Measurements from ENCODE around the gene DUSP7.
A peak's percentile ranks its signal among the peaks of the same experiment; 100 is the strongest.

DUSP7 gene

GRCh38 chr3:52056521-52056967 lies at the start of gene DUSP7:
Gene DUSP7 (minus strand): TSS chr3:52056571. CDS start chr3:52056366, 205 bp downstream.
- H3K27ac ChIP-seq (ENCODE audit: extremely low read depth, low read depth, low read length): peak within 1 kb of the TSS; percentile 43; the same call in 1 of the 2 replicates
- H3K36me3 ChIP-seq (ENCODE audit: control insufficient read depth in 2 of 2, insufficient read depth in 1 of 2, low read length in 2 of 2): peaks cover 0 to 30% of the 10 kb centered on the region in 2 experiments; a peak in 1 of 3 replicates
- H3K4me1 ChIP-seq (ENCODE audit: control insufficient read depth, insufficient read depth, low read length): peaks cover 4% of the 10 kb centered on the region; the same call in 1 of the 2 replicates
- no peak for TF ChIP-seq ZBTB6 (tag by site-specific recombination; IDR thresholded peaks at IDR 0.05)
- TF ChIP-seq ZNF133 (tag by site-specific recombination; IDR thresholded peaks at IDR 0.05): 0 out of 2 replicates have a peak, but pooled peaks have one; percentile 16
- peak; percentile 56 for TF ChIP-seq GLIS1 (tag by site-specific recombination; IDR thresholded peaks at IDR 0.05)
- no peak for TF ChIP-seq GFI1B (tag by site-specific recombination; IDR thresholded peaks at IDR 0.05)
- TF ChIP-seq ZNF776 (tag by site-specific recombination; IDR thresholded peaks at IDR 0.05; ENCODE audit: borderline replicate concordance): no peak
- TF ChIP-seq REST (tag by site-specific recombination; IDR thresholded peaks at IDR 0.05): 0 out of 2 replicates have a peak, but pooled peaks have one; percentile 30
- 0 out of 2 replicates have a peak, but pooled peaks have one; percentile 35 for TF ChIP-seq ZBTB48 (tag by site-specific recombination; IDR thresholded peaks at IDR 0.05)
- TF ChIP-seq ZNF623 (tag by site-specific recombination; IDR thresholded peaks at IDR 0.05): no peak
- no peak for TF ChIP-seq ZNF354C (tag by site-specific recombination; IDR thresholded peaks at IDR 0.05; ENCODE audit: borderline replicate concordance, low read depth)
- no peak for TF ChIP-seq ZNF837 (tag by site-specific recombination; IDR thresholded peaks at IDR 0.05)
- TF ChIP-seq SETDB1 (IDR thresholded peaks at IDR 0.05; ENCODE audit: insufficient read length, low read length): no peak
- 0 out of 2 replicates have a peak, but pooled peaks have one; percentile 34 for TF ChIP-seq ZNF423 (tag by site-specific recombination; IDR thresholded peaks at IDR 0.05)
- 0 out of 2 replicates have a peak, but pooled peaks have one; percentile 30 for TF ChIP-seq ZNF398 (tag by site-specific recombination; IDR thresholded peaks at IDR 0.05)
- TF ChIP-seq EGR2 (tag by site-specific recombination; IDR thresholded peaks at IDR 0.05; ENCODE audit: low read depth): 0 out of 2 replicates have a peak, but pooled peaks have one; percentile 4
- TF ChIP-seq ZBTB49 (tag by site-specific recombination; IDR thresholded peaks at IDR 0.05; ENCODE audit: low read depth): no peak
- no peak for TF ChIP-seq ZNF292 (tag by site-specific recombination; IDR thresholded peaks at IDR 0.05; ENCODE audit: borderline replicate concordance, low read depth)
- no peak for TF ChIP-seq HOXC10 (CRISPR knock-in tag; IDR thresholded peaks at IDR 0.05)
- peak; percentile 59 for TF ChIP-seq GLIS2 (tag by site-specific recombination; IDR thresholded peaks at IDR 0.05)
- TF ChIP-seq KLF16 (tag by site-specific recombination; IDR thresholded peaks at IDR 0.05): no peak; the same call in 1 of the 2 replicates
- TF ChIP-seq ZBTB1 (tag by site-specific recombination; IDR thresholded peaks at IDR 0.05): no peak
- TF ChIP-seq ZNF146 (tag by site-specific recombination; IDR thresholded peaks at IDR 0.05): peak; percentile 76
- no peak for TF ChIP-seq ZNF488 (tag by site-specific recombination; IDR thresholded peaks at IDR 0.05)
- no peak for TF ChIP-seq SP3 (tag by site-specific recombination; IDR thresholded peaks at IDR 0.05)
- TF ChIP-seq ZBTB20 (tag by site-specific recombination; IDR thresholded peaks at IDR 0.05): peak; percentile 68; the same call in 1 of the 2 replicates
- TF ChIP-seq PATZ1 (tag by site-specific recombination; IDR thresholded peaks at IDR 0.05): peak; percentile 89
- no peak; the same call in 1 of the 2 replicates for TF ChIP-seq ZBTB7A (tag by site-specific recombination; IDR thresholded peaks at IDR 0.05; ENCODE audit: low read depth)

More at GRCh38 chr3:52056521-52056967, at the start of gene DUSP7:
- CTCF ChIA-PET: interaction anchor here (0.6 to 4.1 kb wide), 7 partner anchors 20 to 115 kb away, joined by 3 to 20 read pairs (median 5); partner anchors contain the start of gene RRP9
- Histone ChIP-seq H3K4me3 (ENCODE audit: low read depth, low read length) (peak within 1 kb of the TSS; percentile 58), H3K9me3 (ENCODE audit: control insufficient read depth, insufficient read depth, low read depth, low read length) (no peaks in the 10 kb centered on the region)
- POLR2A ChIA-PET: interaction anchor here (0.5 to 2.1 kb wide), 14 partner anchors 10 to 479 kb away, joined by 3 to 11 read pairs (median 4); partner anchors contain the start of genes ABHD14B, POC1A, RPL29 and WDR82

Data from HEK293 (cell line).